Colonic mucosa (tissue), 4 donors: Measurements from ENCODE around the gene TRABD2B. TPM values are rescaled to one million over a fixed set of nuclear protein-coding genes. Genes with fewer than 3 reads are reported as not detected.

Source experiments
- DNase-seq: peaks from one replicate; pipeline ENCODE4 v3.0.0-alpha.2; 2020
- H3K27ac ChIP-seq: fragments of 200-600 bp; one replicate; pipeline ENCODE4 v1.8.0; 2021
- H3K27me3 ChIP-seq: fragments of 200-600 bp; one replicate; pipeline ENCODE4 v1.8.0; 2021
- H3K36me3 ChIP-seq: fragments of 200-600 bp; one replicate; pipeline ENCODE4 v1.8.0; 2021
- H3K4me1 ChIP-seq: fragments of 200-600 bp; one replicate; pipeline ENCODE4 v1.8.0; 2021; ENCODE audit warnings: mild to moderate bottlenecking
- H3K4me3 ChIP-seq: fragments of 200-600 bp; one replicate; pipeline ENCODE4 v1.8.0; 2021
- H3K9ac ChIP-seq, 2 donors: one replicate each; pipeline ENCODE4 v1.7.0; 2013; ENCODE audit warnings: control low read depth in 2 of 2, low read depth in 2 of 2, low read length in 2 of 2
- H3K9me3 ChIP-seq: fragments of 200-600 bp; one replicate; pipeline ENCODE4 v1.8.0; 2021
- CTCF ChIP-seq: fragments of 200-600 bp; IDR thresholded peaks from one replicate; pipeline ENCODE4 v1.8.0; 2022; ENCODE audit warnings: antibody characterized with exemption, mild to moderate bottlenecking
- intact Hi-C: fragments of 100-400 bp; cut with DNase I; formaldehyde crosslinking; loops from one replicate; pipeline ENCODE4 v1.14.1; 2022
- total RNA-seq, 2 donors: library from RNA; stranded (reverse); fragmentation: NEBNext Ultra II Directional in 1 of 2; extraction: Animal tissue kit (Norgen Biotek cat#: 25700) in 1 of 2; gene quantifications; one replicate each; pipeline ENCODE4 v1.2.1, GENCODE V29; 2021
- donor health status: healthy.
- donor health status: DM: no; HTN: no; CAD: no.
- donor health status: DM: no; HTN: no; CAD: no.

TRABD2B gene
- total RNA-seq, 2 donors from 2014 or later: 0.42 to 0.77 TPM

- H3K27ac ChIP-seq: no peak overlapping the region
- intact Hi-C loops: no loop called here
These were observed 232.6 kb downstream of the TRABD2B start for GRCh38 chr1:47764461-47765046.

GRCh38 chr1:47763591-47764171 lies 233.5 kb downstream of the TRABD2B start:
- intact Hi-C loops: no loop called here
- TF ChIP-seq CTCF: no peak
- no peak overlapping the region for H3K4me3 ChIP-seq
- DNase-seq: no peak
- H3K27me3 ChIP-seq: no peaks in the 10 kb centered on the region
- no peaks in the 10 kb centered on the region for H3K9me3 ChIP-seq
- no peaks in the 10 kb centered on the region for H3K4me1 ChIP-seq
- H3K27ac ChIP-seq: no peak overlapping the region
- H3K9ac ChIP-seq: no peak overlapping the region
- no peaks in the 10 kb centered on the region for H3K36me3 ChIP-seq

More at GRCh38 chr1:47764461-47765046, 232.6 kb downstream of the TRABD2B start:
- TF ChIP-seq CTCF: no peak
- Histone ChIP-seq H3K27me3 (no peaks in the 10 kb centered on the region), H3K9ac (no peak overlapping the region), H3K36me3 (no peaks in the 10 kb centered on the region), H3K4me3 (no peak overlapping the region), H3K9me3 (no peaks in the 10 kb centered on the region), H3K4me1 (no peaks in the 10 kb centered on the region)
- DNase-seq: no peak

- intact Hi-C loops: no loop called here
- H3K4me3 ChIP-seq: no peak overlapping the region
- no peak for DNase-seq
- H3K4me1 ChIP-seq: no peaks in the 10 kb centered on the region
- H3K27ac ChIP-seq: no peak overlapping the region
- H3K36me3 ChIP-seq: no peaks in the 10 kb centered on the region
- no peaks in the 10 kb centered on the region for H3K9me3 ChIP-seq
- TF ChIP-seq CTCF: no peak
- H3K27me3 ChIP-seq: no peaks in the 10 kb centered on the region
- H3K9ac ChIP-seq: no peak overlapping the region
These were observed 235.2 kb downstream of the TRABD2B start for GRCh38 chr1:47761974-47762373.

- no peak overlapping the region for H3K27ac ChIP-seq
- DNase-seq: no peak
- no peaks in the 10 kb centered on the region for H3K9me3 ChIP-seq
These were observed 235.8 kb downstream of the TRABD2B start for GRCh38 chr1:47761201-47761930.

More at GRCh38 chr1:47761201-47761930, 235.8 kb downstream of the TRABD2B start:
- Histone ChIP-seq H3K9ac (no peak overlapping the region), H3K4me3 (no peak overlapping the region), H3K27me3 (no peaks in the 10 kb centered on the region), H3K36me3 (no peaks in the 10 kb centered on the region), H3K4me1 (no peaks in the 10 kb centered on the region)
- intact Hi-C loops: no loop called here
- TF ChIP-seq CTCF: no peak
